Duodenal mucosa (tissue), 2 donors: ENCODE measurements around the gene CWC27.

Experiments used
- H3K27ac ChIP-seq: one replicate; pipeline ENCODE4 v1.7.0; 2013; ENCODE audit warnings: low read depth, low read length
- H3K27me3 ChIP-seq, 2 donors: one replicate each; pipeline ENCODE4 v1.7.0; 2013; ENCODE audit warnings: low read length in 2 of 2, control low read depth in 1 of 2; ENCODE audit not compliant: insufficient read depth in 2 of 2, control insufficient read depth in 1 of 2
- H3K36me3 ChIP-seq, 2 donors: one replicate each; pipeline ENCODE4 v1.7.0; 2013; ENCODE audit warnings: low read length in 2 of 2, control low read depth in 1 of 2; ENCODE audit not compliant: insufficient read depth in 2 of 2, control insufficient read depth in 1 of 2
- H3K4me1 ChIP-seq, 2 donors: one replicate each; pipeline ENCODE4 v1.7.0; 2013; ENCODE audit warnings: low read length in 2 of 2, control low read depth in 1 of 2; ENCODE audit not compliant: insufficient read depth in 2 of 2, control insufficient read depth in 1 of 2
- H3K4me3 ChIP-seq, 2 donors: one replicate each; pipeline ENCODE4 v1.7.0; 2013; ENCODE audit warnings: low read length in 2 of 2, low read depth in 1 of 2
- H3K9ac ChIP-seq, 2 donors: one replicate each; pipeline ENCODE4 v1.7.0; 2013; ENCODE audit warnings: low read length in 2 of 2, low read depth in 1 of 2
- H3K9me3 ChIP-seq, 2 donors: one replicate each; pipeline ENCODE4 v1.7.0; 2013; ENCODE audit warnings: low read length in 2 of 2, control low read depth in 1 of 2; ENCODE audit not compliant: control insufficient read depth in 1 of 2

The CWC27 gene

DNA sequence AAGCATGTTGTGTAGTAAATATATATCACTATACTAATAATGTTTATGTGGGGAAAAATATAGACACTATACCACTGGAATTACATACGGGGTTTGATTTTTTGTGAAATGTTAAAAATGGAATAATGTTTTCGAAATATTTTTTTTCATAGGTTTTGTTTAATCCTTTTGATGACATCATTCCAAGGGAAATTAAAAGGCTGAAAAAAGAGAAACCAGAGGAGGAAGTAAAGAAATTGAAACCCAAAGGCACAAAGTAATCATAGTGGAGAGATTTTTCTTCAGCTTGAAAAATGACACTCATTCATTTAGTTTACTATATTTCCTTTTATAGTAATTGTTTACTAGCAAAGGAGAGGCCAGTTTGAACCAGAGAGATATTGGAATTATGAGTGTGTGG is 17.6 kb downstream of the CWC27 start:
- Histone ChIP-seq H3K9me3 (no peaks in the 10 kb centered on the region), H3K4me1 (peaks cover 0 to under 1% of the 10 kb centered on the region in 2 donors), H3K36me3 (peaks cover 0 to 4% of the 10 kb centered on the region in 2 donors), H3K9ac (no peak overlapping the region), H3K27me3 (no peaks in the 10 kb centered on the region), H3K27ac (no peak overlapping the region), H3K4me3 (no peak overlapping the region)

DNA sequence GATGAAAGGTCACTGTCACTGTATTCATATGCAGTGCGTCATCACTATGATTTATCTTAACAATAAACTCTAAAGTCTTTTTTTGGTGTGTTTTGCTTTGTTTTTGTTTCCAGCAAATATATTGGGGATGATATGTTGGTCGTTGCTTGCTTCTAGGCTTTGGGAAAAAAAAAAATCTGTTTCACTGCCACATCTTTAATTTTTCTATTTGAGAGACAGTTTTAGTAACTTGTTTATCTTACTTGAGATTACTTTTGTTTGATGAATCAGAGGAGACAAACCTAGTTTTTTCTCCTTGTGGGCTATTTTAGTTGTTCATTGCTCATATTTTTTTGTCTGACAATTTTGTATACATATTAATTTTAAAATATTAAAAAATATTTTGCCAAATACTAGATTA is 19.4 kb downstream of the CWC27 start:
- no peak overlapping the region for H3K27ac ChIP-seq
- no peak overlapping the region for H3K4me3 ChIP-seq
- H3K9me3 ChIP-seq, result no peaks in the 10 kb centered on the region
- no peaks in the 10 kb centered on the region for H3K27me3 ChIP-seq
- H3K4me1 ChIP-seq, result peaks cover 6 to 18% of the 10 kb centered on the region in 2 donors
- H3K9ac ChIP-seq, result no peak overlapping the region
- H3K36me3 ChIP-seq, result peaks cover 0 to 4% of the 10 kb centered on the region in 2 donors

DNA sequence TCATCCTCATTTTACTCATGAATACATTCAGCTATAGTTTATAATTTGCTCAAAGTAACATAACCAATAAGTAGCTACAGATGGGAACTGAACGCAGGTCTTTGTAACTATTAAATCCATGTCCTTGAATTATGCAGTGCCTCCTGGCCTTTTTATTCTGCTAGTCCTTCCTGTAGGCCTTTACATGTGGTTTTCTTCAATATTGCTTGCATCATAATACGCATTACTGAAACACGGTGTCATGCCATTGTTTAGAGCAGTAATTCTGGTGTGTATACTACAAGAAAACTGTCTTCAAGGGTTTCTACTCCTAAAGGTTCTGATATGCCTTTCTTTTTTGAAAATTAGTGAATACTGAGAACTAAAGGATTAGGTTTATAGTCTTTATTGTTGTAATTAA is 20.7 kb downstream of the CWC27 start:
- Histone ChIP-seq H3K27me3 (no peaks in the 10 kb centered on the region), H3K9ac (no peak overlapping the region), H3K27ac (no peak overlapping the region), H3K9me3 (no peaks in the 10 kb centered on the region), H3K4me1 (peaks cover 14 to 29% of the 10 kb centered on the region in 2 donors), H3K36me3 (peaks cover 0 to 4% of the 10 kb centered on the region in 2 donors), H3K4me3 (no peak overlapping the region)

DNA sequence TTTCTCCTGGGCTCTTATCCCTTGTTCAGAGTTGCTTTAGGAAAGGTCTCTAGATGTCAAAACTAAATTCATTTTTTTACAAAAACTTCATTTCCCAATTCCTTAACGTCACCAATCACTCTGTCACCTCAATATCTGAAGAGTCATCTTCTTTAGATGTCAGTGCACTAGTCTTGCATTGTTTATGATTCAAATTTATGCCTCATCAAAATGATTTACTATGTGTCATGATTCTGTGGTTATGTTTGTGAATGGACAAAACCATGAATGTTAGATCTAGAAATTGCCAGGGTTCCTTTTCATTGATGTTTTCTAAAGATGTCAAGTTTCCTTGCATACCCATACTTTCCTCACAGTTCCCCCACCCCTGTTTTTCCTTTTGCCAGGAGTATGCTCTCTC is 21.5 kb downstream of the CWC27 start:
- Histone ChIP-seq H3K4me3 (no peak overlapping the region), H3K4me1 (peaks cover 14 to 32% of the 10 kb centered on the region in 2 donors), H3K9ac (no peak overlapping the region), H3K27me3 (no peaks in the 10 kb centered on the region), H3K27ac (no peak overlapping the region), H3K36me3 (peaks cover 0 to 4% of the 10 kb centered on the region in 2 donors), H3K9me3 (no peaks in the 10 kb centered on the region)

GRCh38 chr5:64792469-64792868 is 23.7 kb downstream of the CWC27 start:
- Histone ChIP-seq H3K4me1 (peaks cover 14 to 32% of the 10 kb centered on the region in 2 donors), H3K9me3 (no peaks in the 10 kb centered on the region), H3K9ac (no peak overlapping the region), H3K27me3 (no peaks in the 10 kb centered on the region), H3K4me3 (no peak overlapping the region), H3K36me3 (no peaks in the 10 kb centered on the region), H3K27ac (no peak overlapping the region)

DNA sequence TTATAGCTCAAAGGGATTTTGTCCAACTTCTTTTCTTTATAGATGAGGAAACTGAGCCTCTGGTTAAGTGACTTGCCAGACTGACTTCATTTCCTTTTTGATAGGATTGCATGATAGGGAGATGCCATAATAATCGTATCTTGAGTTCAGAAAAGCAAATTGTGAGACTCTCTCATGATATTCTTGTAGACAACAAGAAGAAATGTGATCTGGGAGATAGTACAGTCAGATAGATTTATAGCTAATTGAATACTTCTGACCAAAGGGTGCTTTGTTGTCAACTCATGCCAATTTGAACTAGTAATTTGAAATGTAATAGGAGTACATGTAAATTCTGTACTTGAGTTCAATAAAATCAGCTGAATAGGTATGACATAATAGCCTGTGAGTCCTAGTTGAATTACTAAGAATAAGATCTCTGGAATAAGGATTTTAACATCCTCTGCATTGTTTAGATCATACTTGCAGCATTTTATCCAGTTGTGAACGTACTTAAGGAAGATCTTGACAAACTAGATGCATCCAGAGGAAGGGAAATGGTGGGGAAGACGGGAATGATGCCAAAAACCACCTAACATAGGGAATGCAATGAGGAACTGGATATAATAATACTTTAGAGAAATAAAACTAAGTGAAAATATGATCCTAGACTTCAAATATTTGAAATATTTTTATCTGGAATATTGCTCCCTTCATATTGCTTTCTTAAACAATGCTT is 25.5 kb downstream of the CWC27 start:
- H3K36me3 ChIP-seq, result no peaks in the 10 kb centered on the region
- no peak overlapping the region for H3K4me3 ChIP-seq
- peaks cover 14 to 32% of the 10 kb centered on the region in 2 donors for H3K4me1 ChIP-seq
- H3K9ac ChIP-seq, result no peak overlapping the region
- H3K27me3 ChIP-seq, result no peaks in the 10 kb centered on the region
- H3K27ac ChIP-seq, result no peak overlapping the region
- no peaks in the 10 kb centered on the region for H3K9me3 ChIP-seq

- H3K4me1 ChIP-seq, result peaks cover 14 to 32% of the 10 kb centered on the region in 2 donors
- no peaks in the 10 kb centered on the region for H3K27me3 ChIP-seq
- H3K9ac ChIP-seq, result no peak overlapping the region
- no peak overlapping the region for H3K27ac ChIP-seq
- no peak overlapping the region for H3K4me3 ChIP-seq
- H3K36me3 ChIP-seq, result no peaks in the 10 kb centered on the region
- no peaks in the 10 kb centered on the region for H3K9me3 ChIP-seq
Measured at GRCh38 chr5:64796301-64796700, 27.6 kb downstream of the CWC27 start.

GRCh38 chr5:64800926-64801325 is 32.2 kb downstream of the CWC27 start:
- H3K4me3 ChIP-seq, result no peak overlapping the region
- no peaks in the 10 kb centered on the region for H3K9me3 ChIP-seq
- H3K27ac ChIP-seq, result no peak overlapping the region
- H3K27me3 ChIP-seq, result no peaks in the 10 kb centered on the region
- no peaks in the 10 kb centered on the region for H3K4me1 ChIP-seq
- peaks cover 0 to 3% of the 10 kb centered on the region in 2 donors for H3K36me3 ChIP-seq
- no peak overlapping the region for H3K9ac ChIP-seq

DNA sequence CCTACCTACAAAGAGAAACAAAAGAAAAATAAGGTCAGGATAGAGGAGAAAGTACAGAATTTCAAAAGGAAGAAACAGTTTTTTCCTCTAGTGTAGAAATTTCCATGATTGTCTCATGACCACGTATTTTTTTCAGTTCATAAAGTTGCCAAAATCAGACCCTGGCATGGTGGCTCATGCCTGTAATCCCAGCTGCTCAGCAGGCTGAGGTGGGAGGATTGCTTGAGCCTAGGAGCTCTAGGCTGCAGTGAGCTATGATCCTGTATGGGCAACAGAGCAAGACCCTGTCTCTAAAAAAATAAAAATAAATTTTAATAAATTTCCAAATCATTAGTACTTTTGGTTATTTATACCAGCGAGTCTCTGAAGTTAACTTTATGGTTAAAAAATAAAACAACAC is 37.8 kb downstream of the CWC27 start:
- peaks cover 0 to 3% of the 10 kb centered on the region in 2 donors for H3K36me3 ChIP-seq

GRCh38 chr5:64807520-64807919 is 38.8 kb downstream of the CWC27 start:
- no peaks in the 10 kb centered on the region for H3K27me3 ChIP-seq
- H3K9ac ChIP-seq, result no peak overlapping the region
- H3K4me3 ChIP-seq, result no peak overlapping the region
- H3K27ac ChIP-seq, result no peak overlapping the region
- no peaks in the 10 kb centered on the region for H3K4me1 ChIP-seq
- no peaks in the 10 kb centered on the region for H3K9me3 ChIP-seq
- H3K36me3 ChIP-seq, result peaks cover 0 to 3% of the 10 kb centered on the region in 2 donors

More for the DNA sequence above, 37.8 kb downstream of the CWC27 start:
- no peaks in the 10 kb centered on the region for H3K27me3 ChIP-seq
- H3K4me3 ChIP-seq, result no peak overlapping the region
- no peaks in the 10 kb centered on the region for H3K4me1 ChIP-seq
- H3K9ac ChIP-seq, result no peak overlapping the region
- no peak overlapping the region for H3K27ac ChIP-seq
- no peaks in the 10 kb centered on the region for H3K9me3 ChIP-seq
